Loucy (cell line): ENCODE measurements around the gene MLIP.

Experiments used
- H2AFZ ChIP-seq: fragments of 200-600 bp; sonication (generic); 2 replicates; pipeline ENCODE4 v1.6.0; 2016; ENCODE audit warnings: antibody characterized with exemption, mild to moderate bottlenecking, low read length, moderate library complexity
- H3F3A ChIP-seq: fragments of 200-600 bp; 2 replicates; pipeline ENCODE4 v1.6.0; 2016; ENCODE audit warnings: antibody characterized with exemption, low read depth, mild to moderate bottlenecking
- H3K27me3 ChIP-seq: fragments of 200-600 bp; sonication (generic); 2 replicates; pipeline ENCODE4 v1.6.1; 2014; ENCODE audit warnings: low read length, mild to moderate bottlenecking; ENCODE audit not compliant: insufficient read depth, poor library complexity, severe bottlenecking
- H3K36me3 ChIP-seq: fragments of 200-600 bp; sonication (generic); 2 replicates; pipeline ENCODE4 v1.6.1; 2016; ENCODE audit warnings: low read length; ENCODE audit not compliant: insufficient read depth
- H3K4me1 ChIP-seq: fragments of 200-600 bp; sonication (generic); 2 replicates; pipeline ENCODE4 v1.5.1; 2014; ENCODE audit warnings: low read length, mild to moderate bottlenecking; ENCODE audit not compliant: insufficient read depth, poor library complexity, severe bottlenecking
- H3K4me2 ChIP-seq: fragments of 200-600 bp; sonication (generic); 2 replicates; pipeline ENCODE4 v1.6.0; 2014; ENCODE audit warnings: antibody characterized with exemption, low read length, low read depth, mild to moderate bottlenecking; ENCODE audit not compliant: poor library complexity, severe bottlenecking
- H3K4me3 ChIP-seq: fragments of 200-600 bp; sonication (generic); 2 replicates; pipeline ENCODE4 v1.5.1; 2014; ENCODE audit warnings: low read length, mild to moderate bottlenecking, mixed read lengths; ENCODE audit not compliant: poor library complexity, severe bottlenecking
- H3K79me2 ChIP-seq: fragments of 200-600 bp; sonication (generic); 2 replicates; pipeline ENCODE4 v1.6.1; 2014; ENCODE audit warnings: low read length; ENCODE audit not compliant: insufficient read depth
- H3K9ac ChIP-seq: fragments of 200-600 bp; sonication (generic); 2 replicates; pipeline ENCODE4 v1.6.0; 2014; ENCODE audit warnings: mild to moderate bottlenecking, low read depth, low read length, moderate library complexity; ENCODE audit not compliant: poor library complexity, severe bottlenecking
- H3K9me2 ChIP-seq: fragments of 200-600 bp; sonication (generic); replicated peaks from 2 replicates; pipeline ENCODE4 v1.6.1; 2016; ENCODE audit warnings: low read depth, low read length, mixed read lengths
- H3K9me3 ChIP-seq: fragments of 200-600 bp; sonication (generic); 2 replicates; pipeline ENCODE4 v1.6.1; 2014; ENCODE audit warnings: mild to moderate bottlenecking, antibody characterized with exemption, low read length, low read depth; ENCODE audit not compliant: insufficient read depth
- H4K20me1 ChIP-seq: fragments of 200-600 bp; sonication (generic); 2 replicates; pipeline ENCODE4 v1.6.0; 2014; ENCODE audit warnings: antibody characterized with exemption, low read length, mild to moderate bottlenecking; ENCODE audit not compliant: insufficient read depth, poor library complexity, severe bottlenecking
- CTCF ChIP-seq: fragments of 200-600 bp; sonication (generic); conservative IDR thresholded peaks from 2 replicates; pipeline ENCODE4 v1.5.1; 2014; ENCODE audit warnings: mild to moderate bottlenecking, antibody characterized with exemption, low read length
- EZH2phosphoT487 ChIP-seq: fragments of 200-600 bp; IDR thresholded peaks from 2 replicates; pipeline ENCODE4 v1.6.1; 2018; ENCODE audit warnings: antibody characterized with exemption, mild to moderate bottlenecking, moderate library complexity, borderline replicate concordance

MLIP gene

DNA sequence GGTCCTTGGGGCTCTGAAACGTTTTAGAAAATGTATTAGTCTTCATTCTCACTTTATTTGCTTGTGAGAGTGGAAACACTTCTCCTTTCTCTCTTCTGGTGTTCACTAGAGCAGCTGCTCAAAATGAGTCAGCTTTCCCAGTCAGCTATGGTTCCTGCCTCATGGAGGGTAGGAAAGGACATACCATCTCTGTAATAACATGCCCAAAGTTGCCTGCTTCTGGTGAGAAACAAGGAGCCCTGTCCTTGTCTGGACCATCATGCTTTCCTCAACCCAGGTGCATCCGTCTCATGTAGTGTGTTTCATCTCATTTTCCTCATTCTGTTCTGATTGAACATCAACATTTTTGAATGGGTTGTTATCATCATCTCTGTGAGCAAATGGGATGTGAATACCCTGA is 179.9 kb downstream of the MLIP start:
- H3K79me2 ChIP-seq, result no peaks in the 10 kb centered on the region
- no peaks in the 10 kb centered on the region for H3F3A ChIP-seq
- H3K9me3 ChIP-seq, result no peaks in the 10 kb centered on the region
- peaks cover 36% of the 10 kb centered on the region for H3K4me1 ChIP-seq
- H3K4me3 ChIP-seq, result no peak overlapping the region
- H3K4me2 ChIP-seq, result peak overlapping the region; percentile 15
- H2AFZ ChIP-seq, result peak overlapping the region; percentile 33
- no peaks in the 10 kb centered on the region for H3K27me3 ChIP-seq
- TF ChIP-seq EZH2phosphoT487, result no peak
- TF ChIP-seq CTCF, result no peak
- no peak overlapping the region for H3K9ac ChIP-seq
- H3K36me3 ChIP-seq, result no peaks in the 10 kb centered on the region
- no peaks in the 10 kb centered on the region for H4K20me1 ChIP-seq
- no peaks in the 10 kb centered on the region for H3K9me2 ChIP-seq

GRCh38 chr6:54291738-54292137 is 180.5 kb downstream of the MLIP start:
- no peaks in the 10 kb centered on the region for H3K79me2 ChIP-seq
- TF ChIP-seq CTCF (no peak), EZH2phosphoT487 (no peak)
- no peak overlapping the region for H3K4me3 ChIP-seq
- H3K4me1 ChIP-seq, result peaks cover 36% of the 10 kb centered on the region
- no peaks in the 10 kb centered on the region for H3K27me3 ChIP-seq
- no peaks in the 10 kb centered on the region for H3F3A ChIP-seq
- no peaks in the 10 kb centered on the region for H3K36me3 ChIP-seq
- H3K9me3 ChIP-seq, result no peaks in the 10 kb centered on the region
- H3K9ac ChIP-seq, result no peak overlapping the region
- H3K9me2 ChIP-seq, result no peaks in the 10 kb centered on the region
- peak overlapping the region; percentile 15 for H3K4me2 ChIP-seq
- H4K20me1 ChIP-seq, result no peaks in the 10 kb centered on the region
- no peak overlapping the region for H2AFZ ChIP-seq

- H3K79me2 ChIP-seq, result no peaks in the 10 kb centered on the region
- no peak overlapping the region for H2AFZ ChIP-seq
- H3K4me1 ChIP-seq, result peaks cover 36% of the 10 kb centered on the region
- H3F3A ChIP-seq, result no peaks in the 10 kb centered on the region
- H3K4me3 ChIP-seq, result no peak overlapping the region
- no peak overlapping the region for H3K9ac ChIP-seq
- TF ChIP-seq EZH2phosphoT487 (no peak), CTCF (no peak)
- H3K9me2 ChIP-seq, result no peaks in the 10 kb centered on the region
- H3K27me3 ChIP-seq, result no peaks in the 10 kb centered on the region
- no peaks in the 10 kb centered on the region for H4K20me1 ChIP-seq
- H3K9me3 ChIP-seq, result no peaks in the 10 kb centered on the region
- H3K4me2 ChIP-seq, result no peak overlapping the region
- no peaks in the 10 kb centered on the region for H3K36me3 ChIP-seq
Observed at GRCh38 chr6:54294965-54295532, 183.8 kb downstream of the MLIP start.
